Esophagus squamous epithelium (tissue), 4 donors: Measurements from ENCODE around the gene SGTA.
"Not testable (repeated sequence)": the region's sequence is repeated elsewhere in the genome, so short reads cannot be mapped to it uniquely, and the experiment has no call there.

Experiments used
- POLR2A ChIP-seq, 4 donors: fragments of 450-650 bp; IDR thresholded peaks; one replicate each; pipeline ENCODE4 v1.6.1; 2017; ENCODE audit warnings: antibody characterized with exemption in 4 of 4, mild to moderate bottlenecking in 4 of 4, moderate library complexity in 3 of 4
- TF ChIP-seq, protein P1 (sequence below), 6 experiments: fragments of 450-650 bp in 4 of 6; fragments of 200-600 bp in 2 of 6; sonication (generic) in 2 of 6; IDR thresholded peaks; one replicate each; pipeline ENCODE4 v1.5.1; 2016 to 2019; ENCODE audit warnings: antibody characterized with exemption in 6 of 6, mild to moderate bottlenecking in 4 of 6, moderate library complexity in 4 of 6

- TF ChIP-seq, protein P1, sequence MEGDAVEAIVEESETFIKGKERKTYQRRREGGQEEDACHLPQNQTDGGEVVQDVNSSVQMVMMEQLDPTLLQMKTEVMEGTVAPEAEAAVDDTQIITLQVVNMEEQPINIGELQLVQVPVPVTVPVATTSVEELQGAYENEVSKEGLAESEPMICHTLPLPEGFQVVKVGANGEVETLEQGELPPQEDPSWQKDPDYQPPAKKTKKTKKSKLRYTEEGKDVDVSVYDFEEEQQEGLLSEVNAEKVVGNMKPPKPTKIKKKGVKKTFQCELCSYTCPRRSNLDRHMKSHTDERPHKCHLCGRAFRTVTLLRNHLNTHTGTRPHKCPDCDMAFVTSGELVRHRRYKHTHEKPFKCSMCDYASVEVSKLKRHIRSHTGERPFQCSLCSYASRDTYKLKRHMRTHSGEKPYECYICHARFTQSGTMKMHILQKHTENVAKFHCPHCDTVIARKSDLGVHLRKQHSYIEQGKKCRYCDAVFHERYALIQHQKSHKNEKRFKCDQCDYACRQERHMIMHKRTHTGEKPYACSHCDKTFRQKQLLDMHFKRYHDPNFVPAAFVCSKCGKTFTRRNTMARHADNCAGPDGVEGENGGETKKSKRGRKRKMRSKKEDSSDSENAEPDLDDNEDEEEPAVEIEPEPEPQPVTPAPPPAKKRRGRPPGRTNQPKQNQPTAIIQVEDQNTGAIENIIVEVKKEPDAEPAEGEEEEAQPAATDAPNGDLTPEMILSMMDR (IDR thresholded peaks at IDR 0.05) = not testable (repeated sequence)
- not testable (repeated sequence) for TF ChIP-seq POLR2A (IDR thresholded peaks at IDR 0.05)
These were observed 69.9 kb downstream of the SGTA start for GRCh38 chr19:2713170-2713569.
